ENCODE results near the gene METAP1D. TPM values are rescaled to one million over a fixed set of nuclear protein-coding genes. Genes with fewer than 3 reads are reported as not detected.

Gene METAP1D
- total RNA-seq, 4 donors from 2014 or later = 0.75 to 6.4 (median 3.6) TPM

DNA sequence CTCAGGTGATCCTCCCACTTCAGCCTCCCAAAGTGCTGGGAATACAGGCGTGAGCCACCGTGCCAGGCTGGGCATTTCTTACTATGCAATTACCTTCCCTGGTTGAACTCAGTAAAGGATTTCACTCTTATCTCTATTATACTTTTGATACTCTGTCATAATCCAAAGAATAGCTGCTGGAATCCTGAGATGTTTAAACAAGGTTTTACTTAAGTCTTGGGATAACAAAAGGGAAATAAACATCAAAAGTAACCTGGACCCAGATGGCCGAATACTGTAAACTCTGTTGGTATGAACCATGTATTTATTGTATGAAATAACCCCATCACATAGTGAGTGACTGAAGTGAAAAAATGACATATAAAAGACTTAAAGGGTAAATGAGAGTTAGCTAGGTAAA is 114.8 kb downstream of the METAP1D start:
- in situ Hi-C loops (cut with MboI; ENCODE audit: low pct_ligation_motif_present in 1 of 4, low pct_unique_long_range_greater_than_20kb in 1 of 4, low sequenced_read_pairs in 3 of 4) (loop anchor here (25.0 kb wide), 3 partner anchors 302 to 527 kb away; no protein-coding TSS in a partner anchor), intact Hi-C loops (cut with DNase I; ENCODE audit: low total_unique reads) (loop anchor here (10.0 kb wide), 1 partner anchor 540 kb away; no protein-coding TSS in a partner anchor)
- Histone ChIP-seq H3K9me3 (no peaks in the 10 kb centered on the region), H3K27ac (no peak overlapping the region), H3K27me3 (peaks cover 55% of the 10 kb centered on the region), H3K4me1 (no peaks in the 10 kb centered on the region), H3K4me3 (no peak overlapping the region), H3K36me3 (no peaks in the 10 kb centered on the region)
- TF ChIP-seq, protein P1, sequence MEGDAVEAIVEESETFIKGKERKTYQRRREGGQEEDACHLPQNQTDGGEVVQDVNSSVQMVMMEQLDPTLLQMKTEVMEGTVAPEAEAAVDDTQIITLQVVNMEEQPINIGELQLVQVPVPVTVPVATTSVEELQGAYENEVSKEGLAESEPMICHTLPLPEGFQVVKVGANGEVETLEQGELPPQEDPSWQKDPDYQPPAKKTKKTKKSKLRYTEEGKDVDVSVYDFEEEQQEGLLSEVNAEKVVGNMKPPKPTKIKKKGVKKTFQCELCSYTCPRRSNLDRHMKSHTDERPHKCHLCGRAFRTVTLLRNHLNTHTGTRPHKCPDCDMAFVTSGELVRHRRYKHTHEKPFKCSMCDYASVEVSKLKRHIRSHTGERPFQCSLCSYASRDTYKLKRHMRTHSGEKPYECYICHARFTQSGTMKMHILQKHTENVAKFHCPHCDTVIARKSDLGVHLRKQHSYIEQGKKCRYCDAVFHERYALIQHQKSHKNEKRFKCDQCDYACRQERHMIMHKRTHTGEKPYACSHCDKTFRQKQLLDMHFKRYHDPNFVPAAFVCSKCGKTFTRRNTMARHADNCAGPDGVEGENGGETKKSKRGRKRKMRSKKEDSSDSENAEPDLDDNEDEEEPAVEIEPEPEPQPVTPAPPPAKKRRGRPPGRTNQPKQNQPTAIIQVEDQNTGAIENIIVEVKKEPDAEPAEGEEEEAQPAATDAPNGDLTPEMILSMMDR (IDR thresholded peaks at IDR 0.05) = no peak
- TF ChIP-seq EP300 (IDR thresholded peaks at IDR 0.05; ENCODE audit: low read depth) = no peak
- no peak for TF ChIP-seq POLR2A (IDR thresholded peaks at IDR 0.05)
- TF ChIP-seq POLR2AphosphoS5 (IDR thresholded peaks at IDR 0.05) = no peak
- 45 to 54% methylated on average over 3 of the region's 3 CpGs for WGBS, 2 donors (ENCODE audit: low coverage in 1 of 2)
- no peak for DNase-seq

DNA sequence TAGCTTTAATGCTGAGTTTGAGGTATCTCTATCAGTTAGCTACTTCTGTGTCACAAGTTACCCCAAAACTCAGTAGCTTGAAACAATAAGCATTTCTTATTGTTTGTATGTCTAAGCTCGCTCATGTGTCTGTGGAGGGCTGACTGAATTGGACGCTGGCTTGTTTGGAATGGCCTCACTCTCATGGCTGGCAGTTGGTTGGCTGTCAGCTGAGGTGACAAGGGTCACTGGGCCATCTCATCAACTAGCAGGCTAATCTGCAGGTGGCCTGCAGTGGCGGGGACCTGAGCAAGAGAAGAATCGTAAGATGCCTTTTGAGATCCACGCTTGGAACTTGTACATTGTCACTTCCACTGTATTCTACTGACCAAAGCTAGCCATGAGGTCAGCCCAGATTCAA is 116.4 kb downstream of the METAP1D start:
- Histone ChIP-seq H3K36me3 (no peaks in the 10 kb centered on the region), H3K27ac (no peak overlapping the region), H3K9me3 (no peaks in the 10 kb centered on the region), H3K4me1 (no peaks in the 10 kb centered on the region), H3K27me3 (peaks cover 50% of the 10 kb centered on the region), H3K4me3 (no peak overlapping the region)
- intact Hi-C loops (cut with DNase I; ENCODE audit: low total_unique reads) = loop anchor here (10.0 kb wide), 1 partner anchor 541 kb away; no protein-coding TSS in a partner anchor
- in situ Hi-C loops (cut with MboI; ENCODE audit: low pct_ligation_motif_present in 1 of 4, low pct_unique_long_range_greater_than_20kb in 1 of 4, low sequenced_read_pairs in 3 of 4) = loop anchor here (25.0 kb wide), 3 partner anchors 304 to 529 kb away; no protein-coding TSS in a partner anchor
- WGBS, 2 donors (ENCODE audit: low coverage in 1 of 2) = 69% methylated on average over 5 of the region's 5 CpGs; no CpG with 5 or more reads in 1 of the 2 donors
- no peak for DNase-seq
- TF ChIP-seq POLR2A (IDR thresholded peaks at IDR 0.05) (no peak), EP300 (IDR thresholded peaks at IDR 0.05; ENCODE audit: low read depth) (no peak), POLR2AphosphoS5 (IDR thresholded peaks at IDR 0.05) (no peak)
- TF ChIP-seq, protein P1 (IDR thresholded peaks at IDR 0.05) = no peak

DNA sequence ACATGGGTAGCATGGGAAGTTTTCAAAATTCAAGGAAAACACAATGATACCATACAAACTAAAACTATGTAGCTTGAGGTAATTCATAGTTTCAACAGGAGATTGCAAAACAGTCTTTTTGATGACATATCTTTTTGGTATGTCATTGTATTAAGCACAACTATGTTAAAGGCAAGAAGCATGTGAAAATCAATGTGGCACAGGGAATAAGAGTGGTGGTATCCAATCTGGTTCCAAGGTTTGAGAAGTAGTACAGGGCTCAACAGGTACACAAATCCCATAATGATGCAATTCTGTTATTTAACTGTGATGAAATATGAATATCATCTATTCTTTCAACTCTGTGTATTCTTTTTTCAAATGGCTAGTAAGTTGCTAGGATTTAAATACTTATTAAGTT is 119.3 kb downstream of the METAP1D start:
- no peak for TF ChIP-seq EP300 (IDR thresholded peaks at IDR 0.05; ENCODE audit: low read depth)
- TF ChIP-seq POLR2A (IDR thresholded peaks at IDR 0.05) = no peak
- TF ChIP-seq, protein P1 (IDR thresholded peaks at IDR 0.05) = no peak
- Histone ChIP-seq H3K27me3 (peaks cover 43% of the 10 kb centered on the region), H3K9me3 (no peaks in the 10 kb centered on the region), H3K36me3 (no peaks in the 10 kb centered on the region), H3K4me3 (no peak overlapping the region), H3K27ac (no peak overlapping the region), H3K4me1 (no peaks in the 10 kb centered on the region)
- intact Hi-C loops (cut with DNase I; ENCODE audit: low total_unique reads) (loop anchor here (10.0 kb wide), 1 partner anchor 544 kb away; no protein-coding TSS in a partner anchor), in situ Hi-C loops (cut with MboI; ENCODE audit: low pct_ligation_motif_present in 1 of 4, low pct_unique_long_range_greater_than_20kb in 1 of 4, low sequenced_read_pairs in 3 of 4) (loop anchor here (25.0 kb wide), 3 partner anchors 307 to 532 kb away; no protein-coding TSS in a partner anchor)
- DNase-seq = no peak

DNA sequence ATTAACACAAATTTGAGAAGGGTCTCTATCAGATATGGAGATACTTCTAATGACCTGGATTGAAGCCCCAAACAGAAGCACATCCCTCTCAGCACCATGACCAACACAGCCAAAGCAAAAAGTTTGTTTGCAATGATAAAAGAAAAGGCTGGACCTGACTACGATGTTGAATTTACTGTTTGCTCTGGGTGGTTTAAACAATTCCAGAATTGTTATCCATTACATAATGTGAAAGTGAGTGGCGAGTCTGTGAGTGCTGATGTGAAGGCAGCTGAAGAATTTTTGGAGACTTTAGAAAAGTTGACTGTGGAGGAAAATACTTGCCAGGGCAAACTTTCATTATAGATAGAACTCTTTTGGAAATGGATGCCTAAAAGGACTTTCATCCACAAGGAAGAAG is 120.4 kb downstream of the METAP1D start:
- Histone ChIP-seq H3K36me3 (no peaks in the 10 kb centered on the region), H3K9me3 (no peaks in the 10 kb centered on the region), H3K4me1 (no peaks in the 10 kb centered on the region), H3K27ac (no peak overlapping the region), H3K27me3 (peaks cover 35% of the 10 kb centered on the region), H3K4me3 (no peak overlapping the region)
- DNase-seq = no peak
- TF ChIP-seq POLR2AphosphoS5 (IDR thresholded peaks at IDR 0.05) = no peak
- TF ChIP-seq EP300 (IDR thresholded peaks at IDR 0.05; ENCODE audit: low read depth) = no peak
- TF ChIP-seq POLR2A (IDR thresholded peaks at IDR 0.05) = no peak
- TF ChIP-seq, protein P1 (IDR thresholded peaks at IDR 0.05) = no peak
- intact Hi-C loops (cut with DNase I; ENCODE audit: low total_unique reads) (no loop called here), in situ Hi-C loops (cut with MboI; ENCODE audit: low pct_ligation_motif_present in 1 of 4, low pct_unique_long_range_greater_than_20kb in 1 of 4, low sequenced_read_pairs in 3 of 4) (loop anchor here (25.0 kb wide), 3 partner anchors 308 to 533 kb away; no protein-coding TSS in a partner anchor)
- WGBS, 2 donors (ENCODE audit: low coverage in 1 of 2) = 30 to 45% methylated on average over 2 of the region's 2 CpGs
